Astrocyte (in vitro differentiated cells and primary cell): ENCODE data around the gene FAM13A. TPM values are rescaled to one million over a fixed set of nuclear protein-coding genes. Genes with fewer than 3 reads are reported as not detected.
A peak's percentile ranks its signal among the peaks of the same experiment; 100 is the strongest.

Experiments used
- DNase-seq: peaks from one replicate; pipeline ENCODE4 v3.0.0-alpha.2; 2010; ENCODE audit warnings: low read depth
- FAIRE-seq: peaks from 2 replicates; lab custom pipeline; 2011; peaks lifted over from hg19 to GRCh38; lab: Jason Lieb, UNC
- H2AFZ ChIP-seq: 2 replicates; pipeline ENCODE4 v1.6.0; 2012; ENCODE audit warnings: low read depth, low read length, inconsistent platforms
- H3K27ac ChIP-seq: 2 replicates; pipeline ENCODE4 v1.5.1; 2011; ENCODE audit warnings: low read depth, low read length, inconsistent platforms
- H3K27me3 ChIP-seq: 2 replicates; pipeline ENCODE4 v1.6.0; 2011; ENCODE audit warnings: low read length, inconsistent platforms; ENCODE audit not compliant: insufficient read depth
- H3K36me3 ChIP-seq: 2 replicates; pipeline ENCODE4 v1.5.1; 2011; ENCODE audit warnings: low read length, inconsistent platforms; ENCODE audit not compliant: insufficient read depth
- H3K4me1 ChIP-seq: 2 replicates; pipeline ENCODE4 v1.5.1; 2011; ENCODE audit warnings: low read length, inconsistent platforms; ENCODE audit not compliant: insufficient read depth
- H3K4me2 ChIP-seq: 2 replicates; pipeline ENCODE4 v1.6.0; 2012; ENCODE audit warnings: low read length, inconsistent platforms
- H3K4me3 ChIP-seq: 2 replicates; pipeline ENCODE4 v1.5.1; 2011; ENCODE audit warnings: low read depth, mild to moderate bottlenecking, low read length, inconsistent platforms; ENCODE audit not compliant: insufficient read depth
- H3K79me2 ChIP-seq: 2 replicates; pipeline ENCODE4 v1.6.0; 2012; ENCODE audit warnings: mild to moderate bottlenecking, low read length, inconsistent platforms; ENCODE audit not compliant: insufficient read depth
- H3K9ac ChIP-seq: 2 replicates; pipeline ENCODE4 v1.6.0; 2012; ENCODE audit warnings: mild to moderate bottlenecking, low read length, inconsistent platforms
- H3K9me3 ChIP-seq: 2 replicates; pipeline ENCODE4 v1.5.1; 2012; ENCODE audit warnings: low read depth, mild to moderate bottlenecking, low read length, inconsistent platforms; ENCODE audit not compliant: insufficient read depth
- H4K20me1 ChIP-seq: 2 replicates; pipeline ENCODE4 v1.6.0; 2012; ENCODE audit warnings: low read length, inconsistent platforms; ENCODE audit not compliant: insufficient read depth
- H3K27ac Mint-ChIP-seq: one replicate; pipeline ENCODE4 v1.8.0; 2021; ENCODE audit warnings: mild to moderate bottlenecking, mixed read lengths; ENCODE audit not compliant: unreplicated experiment
- H3K27me3 Mint-ChIP-seq: one replicate; pipeline ENCODE4 v1.8.0; 2021; ENCODE audit warnings: low read depth, mixed read lengths; ENCODE audit not compliant: unreplicated experiment
- H3K36me3 Mint-ChIP-seq: one replicate; pipeline ENCODE4 v1.8.0; 2021; ENCODE audit warnings: low read depth, mixed read lengths; ENCODE audit not compliant: unreplicated experiment
- H3K4me1 Mint-ChIP-seq: one replicate; pipeline ENCODE4 v1.8.0; 2021; ENCODE audit warnings: low read depth, mixed read lengths; ENCODE audit not compliant: unreplicated experiment
- H3K4me3 Mint-ChIP-seq: one replicate; pipeline ENCODE4 v1.8.0; 2021; ENCODE audit warnings: mild to moderate bottlenecking, moderate library complexity, mixed read lengths; ENCODE audit not compliant: unreplicated experiment
- H3K9me3 Mint-ChIP-seq: one replicate; pipeline ENCODE4 v1.8.0; 2021; ENCODE audit warnings: mild to moderate bottlenecking, mixed read lengths; ENCODE audit not compliant: unreplicated experiment
- EZH2 ChIP-seq: IDR thresholded peaks from 2 replicates; pipeline ENCODE4 v1.6.1; 2012; ENCODE audit warnings: mild to moderate bottlenecking, low read length, inconsistent platforms; ENCODE audit not compliant: insufficient read depth
- total RNA-seq: library from RNA; stranded (reverse); gene quantifications from 2 replicates; pipeline ENCODE4 v1.2.1, GENCODE V29; 2021
- TF ChIP-seq, protein P1 (sequence below): IDR thresholded peaks from 2 replicates; pipeline ENCODE4 v1.5.1; 2011; ENCODE audit warnings: low read depth, mild to moderate bottlenecking, inconsistent platforms, low read length, moderate library complexity; ENCODE audit not compliant: insufficient read depth

FAM13A gene
- total RNA-seq, 1 donor from 2014 or later, result 12.0 TPM

DNA sequence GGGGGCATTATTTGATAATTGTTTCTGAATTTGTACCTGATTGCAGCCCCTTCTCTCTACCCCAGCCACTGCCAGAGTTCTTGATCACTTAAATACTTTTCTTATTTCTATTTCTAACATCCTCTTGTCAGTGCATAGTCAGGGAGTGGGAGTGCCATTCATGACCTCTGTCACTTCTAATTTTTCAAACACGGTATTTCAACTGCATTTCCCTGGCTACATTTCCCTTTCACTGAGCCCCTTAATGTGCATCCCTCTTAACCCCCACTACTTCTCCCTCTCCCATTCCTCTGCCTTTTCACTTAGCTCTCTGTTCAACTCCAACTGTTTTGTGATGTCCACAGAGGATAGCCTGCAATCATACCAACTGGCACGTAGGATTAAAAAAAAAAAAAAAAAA is 231.1 kb downstream of the FAM13A start:
- peaks cover 4% of the 10 kb centered on the region for H3K4me1 ChIP-seq
- H3K27me3 ChIP-seq, result no peaks in the 10 kb centered on the region
- FAIRE-seq (no peak), DNase-seq (no peak)
- no peak overlapping the region for H3K4me2 ChIP-seq
- H3K4me3 ChIP-seq, result no peak overlapping the region
- Mint-ChIP-seq H3K9me3 (no peaks in the 10 kb centered on the region), H3K36me3 (no peaks in the 10 kb centered on the region), H3K27ac (no peak overlapping the region), H3K4me3 (no peak overlapping the region), H3K27me3 (no peaks in the 10 kb centered on the region), H3K4me1 (peaks cover 2% of the 10 kb centered on the region)
- no peak overlapping the region for H2AFZ ChIP-seq
- TF ChIP-seq, protein P1, sequence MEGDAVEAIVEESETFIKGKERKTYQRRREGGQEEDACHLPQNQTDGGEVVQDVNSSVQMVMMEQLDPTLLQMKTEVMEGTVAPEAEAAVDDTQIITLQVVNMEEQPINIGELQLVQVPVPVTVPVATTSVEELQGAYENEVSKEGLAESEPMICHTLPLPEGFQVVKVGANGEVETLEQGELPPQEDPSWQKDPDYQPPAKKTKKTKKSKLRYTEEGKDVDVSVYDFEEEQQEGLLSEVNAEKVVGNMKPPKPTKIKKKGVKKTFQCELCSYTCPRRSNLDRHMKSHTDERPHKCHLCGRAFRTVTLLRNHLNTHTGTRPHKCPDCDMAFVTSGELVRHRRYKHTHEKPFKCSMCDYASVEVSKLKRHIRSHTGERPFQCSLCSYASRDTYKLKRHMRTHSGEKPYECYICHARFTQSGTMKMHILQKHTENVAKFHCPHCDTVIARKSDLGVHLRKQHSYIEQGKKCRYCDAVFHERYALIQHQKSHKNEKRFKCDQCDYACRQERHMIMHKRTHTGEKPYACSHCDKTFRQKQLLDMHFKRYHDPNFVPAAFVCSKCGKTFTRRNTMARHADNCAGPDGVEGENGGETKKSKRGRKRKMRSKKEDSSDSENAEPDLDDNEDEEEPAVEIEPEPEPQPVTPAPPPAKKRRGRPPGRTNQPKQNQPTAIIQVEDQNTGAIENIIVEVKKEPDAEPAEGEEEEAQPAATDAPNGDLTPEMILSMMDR, result no peak
- TF ChIP-seq EZH2, result no peak
- H3K79me2 ChIP-seq, result no peaks in the 10 kb centered on the region
- no peak overlapping the region for H3K27ac ChIP-seq
- H3K9ac ChIP-seq, result no peak overlapping the region
- H3K36me3 ChIP-seq, result no peaks in the 10 kb centered on the region
- no peaks in the 10 kb centered on the region for H4K20me1 ChIP-seq
- no peaks in the 10 kb centered on the region for H3K9me3 ChIP-seq

DNA sequence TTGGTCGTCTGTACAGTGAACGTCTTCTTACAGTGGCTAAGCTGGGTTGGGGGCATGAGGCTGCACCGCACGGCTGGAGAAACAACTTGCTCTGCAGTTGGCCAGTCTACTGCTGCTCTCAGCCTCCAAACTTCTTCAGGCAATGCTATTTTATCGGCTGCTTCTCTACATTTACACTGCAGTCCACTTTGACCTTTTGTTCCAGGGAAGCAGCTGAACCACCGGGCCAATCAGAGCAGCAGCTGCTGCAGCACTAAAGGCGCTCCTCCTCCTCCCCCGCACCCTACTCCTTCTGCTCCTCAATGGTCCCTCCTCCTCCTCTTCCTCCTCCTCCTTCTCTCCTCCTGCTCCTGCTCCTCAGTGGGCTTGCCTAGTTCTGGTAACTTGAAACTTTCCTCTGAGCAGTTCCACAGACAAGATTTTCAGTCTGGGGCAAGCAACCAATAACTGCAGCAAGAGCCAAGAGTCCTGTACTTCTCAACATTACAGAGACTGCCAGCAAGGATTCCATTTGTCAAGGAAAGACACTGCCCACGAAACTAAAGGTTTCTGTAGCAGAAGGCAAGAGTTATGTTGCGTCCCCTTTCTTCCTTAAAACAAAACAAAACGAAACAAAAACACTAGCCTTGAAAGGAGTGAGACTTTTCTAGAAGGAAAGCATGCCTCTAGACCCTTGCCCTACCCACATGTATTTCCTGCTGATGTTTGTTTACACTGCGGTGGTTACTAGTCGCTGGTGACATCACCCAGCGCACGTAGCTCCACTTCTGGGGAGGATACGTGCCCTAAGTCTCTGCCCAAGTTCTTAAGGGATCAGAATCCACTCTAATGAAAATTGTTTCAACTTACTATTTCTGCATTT is 233.7 kb downstream of the FAM13A start:
- Histone ChIP-seq H3K79me2 (no peaks in the 10 kb centered on the region), H2AFZ (peak overlapping the region; percentile 74), H3K27me3 (no peaks in the 10 kb centered on the region), H3K27ac (peak overlapping the region; percentile 93), H3K4me2 (peak overlapping the region; percentile 97), H4K20me1 (no peaks in the 10 kb centered on the region), H3K9ac (peak overlapping the region; percentile 87), H3K36me3 (no peaks in the 10 kb centered on the region), H3K4me1 (peaks cover 7% of the 10 kb centered on the region), H3K9me3 (no peaks in the 10 kb centered on the region), H3K4me3 (peak overlapping the region; percentile 88)
- Mint-ChIP-seq H3K27ac (peak overlapping the region; percentile 99), H3K4me1 (peaks cover 11% of the 10 kb centered on the region), H3K27me3 (no peaks in the 10 kb centered on the region), H3K4me3 (peak overlapping the region; percentile 90), H3K9me3 (no peaks in the 10 kb centered on the region), H3K36me3 (no peaks in the 10 kb centered on the region)
- FAIRE-seq (peak; percentile 71), DNase-seq (peak; percentile 97)
- TF ChIP-seq, protein P1, result no peak
- no peak for TF ChIP-seq EZH2
